Mesendoderm (in vitro differentiated cells): ENCODE measurements around the gene HTT.

Experiments used
- DNase-seq: peaks from one replicate; pipeline ENCODE4 v3.0.0; 2013
- H2AK5ac ChIP-seq: 2 replicates; pipeline ENCODE4 v1.6.1; 2013; ENCODE audit warnings: low read length, inconsistent platforms
- H2BK120ac ChIP-seq: 2 replicates; pipeline ENCODE4 v1.6.1; 2013; ENCODE audit warnings: low read depth, mild to moderate bottlenecking, low read length, moderate library complexity, mixed read lengths
- H2BK15ac ChIP-seq: replicated peaks from 2 replicates; pipeline ENCODE4 v1.6.1; 2013; ENCODE audit warnings: low read depth, mild to moderate bottlenecking, moderate library complexity
- H2BK5ac ChIP-seq: 2 replicates; pipeline ENCODE4 v1.6.1; 2013; ENCODE audit warnings: low read length, inconsistent platforms
- H3K18ac ChIP-seq: 2 replicates; pipeline ENCODE4 v1.6.1; 2013; ENCODE audit warnings: mild to moderate bottlenecking, low read length, mixed read lengths
- H3K23ac ChIP-seq: one replicate; pipeline ENCODE4 v1.6.1; 2013; ENCODE audit warnings: low read length
- H3K27ac ChIP-seq: 2 replicates; pipeline ENCODE4 v1.5.1; 2013; ENCODE audit warnings: low read depth, mild to moderate bottlenecking, inconsistent platforms, low read length, moderate library complexity
- H3K27me3 ChIP-seq: 2 replicates; pipeline ENCODE4 v1.6.1; 2013; ENCODE audit warnings: low read length, control low read depth, mild to moderate bottlenecking, inconsistent platforms; ENCODE audit not compliant: insufficient read depth, poor library complexity
- H3K36me3 ChIP-seq: 2 replicates; pipeline ENCODE4 v1.6.1; 2013; ENCODE audit warnings: low read length, inconsistent platforms; ENCODE audit not compliant: control insufficient read depth, insufficient read depth
- H3K4ac ChIP-seq: one replicate; pipeline ENCODE4 v1.6.1; 2013; ENCODE audit warnings: low read depth, mild to moderate bottlenecking, low read length, moderate library complexity
- H3K4me1 ChIP-seq: 2 replicates; pipeline ENCODE4 v1.6.1; 2013; ENCODE audit warnings: low read depth, low read length, inconsistent platforms; ENCODE audit not compliant: control insufficient read depth
- H3K4me2 ChIP-seq: 2 replicates; pipeline ENCODE4 v1.6.1; 2013; ENCODE audit warnings: low read length
- H3K4me3 ChIP-seq: 2 replicates; pipeline ENCODE4 v1.5.1; 2013; ENCODE audit warnings: mild to moderate bottlenecking, low read length
- H3K56ac ChIP-seq: one replicate; pipeline ENCODE4 v1.6.1; 2013; ENCODE audit warnings: low read length
- H3K79me1 ChIP-seq: 2 replicates; pipeline ENCODE4 v1.6.1; 2013; ENCODE audit warnings: low read length, inconsistent platforms
- H3K79me2 ChIP-seq: 2 replicates; pipeline ENCODE4 v1.6.1; 2013; ENCODE audit warnings: mild to moderate bottlenecking, low read length; ENCODE audit not compliant: control insufficient read depth, insufficient read depth
- H3K9ac ChIP-seq: 2 replicates; pipeline ENCODE4 v1.6.1; 2013; ENCODE audit warnings: low read length, inconsistent platforms
- H4K5ac ChIP-seq: one replicate; pipeline ENCODE4 v1.6.1; 2013; ENCODE audit warnings: low read length
- H4K8ac ChIP-seq: one replicate; pipeline ENCODE4 v1.6.1; 2013; ENCODE audit warnings: low read depth, mild to moderate bottlenecking, control low read depth, low read length, moderate library complexity
- WGBS: extraction: QIAGEN DNeasy Blood & Tissue Kit; methylation state at CpG from one replicate; pipeline ENCODE4 v1.1.7; 2013; ENCODE audit warnings: low lambda C conversion rate, missing lambda C conversion rate; ENCODE audit not compliant: insufficient coverage; ENCODE audit errors: extremely low coverage; 5-methylcytosine and 5-hydroxymethylcytosine counted together

Gene HTT

DNA sequence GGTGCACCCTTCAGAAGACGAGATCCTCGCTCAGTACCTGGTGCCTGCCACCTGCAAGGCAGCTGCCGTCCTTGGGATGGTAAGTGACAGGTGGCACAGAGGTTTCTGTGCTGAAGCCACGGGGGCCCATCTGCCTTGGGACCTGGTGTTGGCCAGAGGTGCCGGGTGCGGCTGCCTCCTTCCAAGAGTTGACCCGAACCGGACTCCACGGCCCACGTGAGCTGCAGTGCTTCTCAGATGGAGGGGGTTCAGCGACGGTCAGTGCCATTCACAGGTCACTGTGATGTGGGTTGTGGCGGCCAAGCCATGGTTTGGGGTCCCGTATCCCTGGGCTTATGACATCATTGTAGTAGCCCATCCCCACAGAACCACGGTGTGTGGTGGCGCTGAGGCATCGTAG lies 155.5 kb downstream of the HTT start:
- Histone ChIP-seq H3K27me3 (no peaks in the 10 kb centered on the region), H2BK5ac (no peak overlapping the region), H3K9ac (no peak overlapping the region), H3K56ac (no peak overlapping the region), H2BK120ac (no peak overlapping the region), H3K18ac (no peak overlapping the region), H2AK5ac (no peak overlapping the region), H3K4ac (no peak overlapping the region), H4K5ac (no peak overlapping the region), H3K4me2 (no peak overlapping the region), H3K4me1 (no peaks in the 10 kb centered on the region), H3K36me3 (peaks cover 26% of the 10 kb centered on the region), H2BK15ac (no peak overlapping the region), H4K8ac (no peak overlapping the region), H3K27ac (no peak overlapping the region), H3K79me1 (no peaks in the 10 kb centered on the region), H3K4me3 (no peak overlapping the region), H3K23ac (no peak overlapping the region), H3K79me2 (no peaks in the 10 kb centered on the region)
- no CpG with 5 or more reads among the region's 17 CpGs for WGBS
- no peak for DNase-seq

- Histone ChIP-seq H3K79me2 (no peaks in the 10 kb centered on the region), H3K27me3 (no peaks in the 10 kb centered on the region), H2BK15ac (no peak overlapping the region), H3K79me1 (no peaks in the 10 kb centered on the region), H3K56ac (no peak overlapping the region), H3K27ac (no peak overlapping the region), H3K36me3 (peaks cover 33% of the 10 kb centered on the region), H4K8ac (no peak overlapping the region), H3K18ac (no peak overlapping the region), H3K4ac (no peak overlapping the region), H2BK5ac (no peak overlapping the region), H2AK5ac (no peak overlapping the region), H3K4me3 (no peak overlapping the region), H4K5ac (no peak overlapping the region), H3K23ac (no peak overlapping the region), H3K9ac (no peak overlapping the region), H3K4me2 (no peak overlapping the region), H3K4me1 (no peaks in the 10 kb centered on the region), H2BK120ac (no peak overlapping the region)
- no peak for DNase-seq
- WGBS = no CpG with 5 or more reads among the region's 9 CpGs
These were observed 157.0 kb downstream of the HTT start for GRCh38 chr4:3231471-3231870.

GRCh38 chr4:3232001-3232400 lies 157.5 kb downstream of the HTT start:
- Histone ChIP-seq H3K23ac (no peak overlapping the region), H3K79me1 (no peaks in the 10 kb centered on the region), H2BK5ac (no peak overlapping the region), H3K79me2 (no peaks in the 10 kb centered on the region), H4K5ac (no peak overlapping the region), H4K8ac (no peak overlapping the region), H3K36me3 (peaks cover 33% of the 10 kb centered on the region), H3K27me3 (no peaks in the 10 kb centered on the region), H3K4me1 (no peaks in the 10 kb centered on the region), H3K4me3 (no peak overlapping the region), H3K56ac (no peak overlapping the region), H2AK5ac (no peak overlapping the region), H3K9ac (no peak overlapping the region), H3K4ac (no peak overlapping the region), H2BK15ac (no peak overlapping the region), H3K18ac (no peak overlapping the region), H3K27ac (no peak overlapping the region), H3K4me2 (no peak overlapping the region), H2BK120ac (no peak overlapping the region)
- no CpG with 5 or more reads among the region's 16 CpGs for WGBS
- no peak for DNase-seq

DNA sequence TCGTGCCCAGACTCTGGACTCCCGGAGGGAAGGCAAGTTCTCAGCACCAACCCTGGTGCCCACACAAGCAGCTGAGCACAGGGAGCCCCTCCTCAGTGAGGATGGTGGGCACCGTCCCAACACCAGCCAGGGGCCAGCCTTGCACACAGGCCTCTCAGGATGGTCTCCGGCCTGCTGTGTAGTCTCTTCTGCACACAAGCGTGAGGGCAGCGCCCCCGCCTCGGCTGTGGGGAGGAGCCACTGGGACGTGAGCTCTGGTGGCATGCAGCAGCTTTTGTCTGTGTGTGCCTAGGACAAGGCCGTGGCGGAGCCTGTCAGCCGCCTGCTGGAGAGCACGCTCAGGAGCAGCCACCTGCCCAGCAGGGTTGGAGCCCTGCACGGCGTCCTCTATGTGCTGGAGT lies 158.4 kb downstream of the HTT start:
- Histone ChIP-seq H2AK5ac (no peak overlapping the region), H2BK120ac (no peak overlapping the region), H3K36me3 (peaks cover 33% of the 10 kb centered on the region), H3K79me2 (no peaks in the 10 kb centered on the region), H3K27ac (no peak overlapping the region), H3K4ac (no peak overlapping the region), H3K79me1 (no peaks in the 10 kb centered on the region), H3K18ac (no peak overlapping the region), H3K4me1 (no peaks in the 10 kb centered on the region), H3K4me2 (no peak overlapping the region), H3K4me3 (no peak overlapping the region), H3K27me3 (no peaks in the 10 kb centered on the region), H4K5ac (no peak overlapping the region), H2BK15ac (no peak overlapping the region), H2BK5ac (no peak overlapping the region), H3K23ac (no peak overlapping the region), H3K56ac (no peak overlapping the region), H4K8ac (no peak overlapping the region), H3K9ac (no peak overlapping the region)
- DNase-seq = no peak
- no CpG with 5 or more reads among the region's 15 CpGs for WGBS

DNA sequence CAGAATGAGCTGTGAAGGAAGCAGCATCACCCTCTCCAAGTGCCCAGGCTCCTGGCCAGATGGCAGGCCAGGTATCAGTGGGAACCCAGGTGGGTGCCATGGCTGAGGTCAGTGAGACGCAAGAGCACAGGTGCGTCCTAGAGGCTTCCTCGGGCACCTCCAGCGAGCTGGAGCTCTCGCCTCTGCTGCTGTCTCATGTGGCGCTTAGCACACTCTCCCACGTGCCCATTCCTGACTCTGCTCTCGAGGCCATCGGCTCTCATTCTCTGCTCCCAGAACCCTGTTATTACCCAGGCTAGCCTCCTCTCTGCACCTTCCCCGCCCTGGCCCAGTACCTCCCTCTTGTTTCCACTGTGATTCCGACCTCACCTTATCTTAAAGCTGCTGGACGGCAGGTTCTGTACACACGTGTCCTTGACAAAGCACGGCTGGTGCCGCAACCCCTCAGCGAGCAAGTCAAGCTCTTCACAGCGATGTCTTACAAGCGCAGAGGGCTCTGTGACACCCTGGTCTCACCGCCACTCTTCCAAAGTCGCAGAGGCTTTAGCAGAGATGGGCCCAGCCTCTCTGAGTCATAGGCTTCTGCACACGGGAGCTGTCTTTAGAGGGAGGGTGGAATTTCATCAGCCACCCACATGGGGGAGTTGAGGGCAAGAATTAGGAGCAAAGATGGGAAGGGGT lies 159.1 kb downstream of the HTT start:
- WGBS = no CpG with 5 or more reads among the region's 21 CpGs
- no peak overlapping the region for H3K9ac ChIP-seq

More for the DNA sequence above, 159.1 kb downstream of the HTT start:
- no peak overlapping the region for H2AK5ac ChIP-seq
- no peaks in the 10 kb centered on the region for H3K79me2 ChIP-seq
- no peak overlapping the region for H3K23ac ChIP-seq
- no peaks in the 10 kb centered on the region for H3K4me1 ChIP-seq
- H3K36me3 ChIP-seq = peaks cover 30% of the 10 kb centered on the region
- no peak overlapping the region for H4K8ac ChIP-seq
- no peak overlapping the region for H2BK5ac ChIP-seq
- H3K27ac ChIP-seq = no peak overlapping the region
- no peak overlapping the region for H2BK15ac ChIP-seq
- no peak overlapping the region for H3K4ac ChIP-seq
- H3K56ac ChIP-seq = no peak overlapping the region
- H3K18ac ChIP-seq = no peak overlapping the region
- H2BK120ac ChIP-seq = no peak overlapping the region
- no peaks in the 10 kb centered on the region for H3K79me1 ChIP-seq
- peak; percentile 66 for DNase-seq
- no peak overlapping the region for H3K4me3 ChIP-seq
- no peaks in the 10 kb centered on the region for H3K27me3 ChIP-seq
- no peak overlapping the region for H3K4me2 ChIP-seq
- H4K5ac ChIP-seq = no peak overlapping the region
